ENCODE measurements around the gene STK33. TPM values are rescaled to one million over a fixed set of nuclear protein-coding genes. Genes with fewer than 3 reads are reported as not detected.

STK33 gene
- total RNA-seq, 1 experiment from 2014 or later = 5.8 TPM

DNA sequence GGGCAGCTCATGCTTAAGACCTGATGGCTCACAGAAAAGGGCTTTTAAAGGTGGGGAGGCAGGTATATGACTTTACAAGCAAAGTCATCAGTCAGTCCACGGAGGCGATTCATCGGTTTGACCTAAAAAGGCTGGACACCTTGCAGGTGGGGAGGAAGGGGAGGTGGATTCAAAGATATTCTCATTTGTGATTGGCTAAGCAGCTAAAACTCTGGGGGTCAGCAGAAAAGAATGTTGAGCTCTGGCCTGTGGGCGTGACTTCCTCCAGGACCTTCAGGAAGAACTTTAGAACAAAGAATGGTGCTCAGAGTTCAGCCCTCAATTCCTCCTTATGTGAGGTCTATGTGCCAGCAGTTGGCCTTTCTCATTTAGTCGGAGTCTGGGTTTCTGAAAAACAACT is 252.0 kb downstream of the STK33 start:
- Histone ChIP-seq H3K4me3 (no peak overlapping the region), H4K20me1 (ENCODE audit: insufficient read depth) (no peaks in the 10 kb centered on the region), H3K9me2 (ENCODE audit: insufficient read depth) (no peaks in the 10 kb centered on the region), H3K4me1 (replicated peaks; ENCODE audit: insufficient read depth) (peaks cover 40% of the 10 kb centered on the region), H3K79me2 (ENCODE audit: low read depth) (no peaks in the 10 kb centered on the region), H3K36me3 (ENCODE audit: low read depth) (no peaks in the 10 kb centered on the region), H3K4me2 (peak overlapping the region; percentile 72; the same call in 1 of the 2 replicates), H3F3A (ENCODE audit: insufficient read depth, low read depth) (peaks cover 26% of the 10 kb centered on the region; the same call in 1 of the 2 replicates), H3K27me3 (ENCODE audit: insufficient read depth, low read depth) (no peaks in the 10 kb centered on the region), H3K27ac (no peak overlapping the region), H3K9me3 (ENCODE audit: insufficient read depth, low read depth) (no peaks in the 10 kb centered on the region), H2AFZ (no peak overlapping the region)
- intact Hi-C loops (cut with micrococcal nuclease; ENCODE audit: unreplicated experiment) = loop anchor here (2.0 kb wide), 1 partner anchor 569 kb away; the partner anchor contains the start of gene AKIP1
- DNase-seq = peak in 1 of 2 experiments; percentile 46
- ChIA-PET CTCF (no interaction called here), POLR2A (ENCODE audit: unreplicated experiment) (no interaction called here)
- no TSS peak for BruUV-seq (replicated peaks)
- TF ChIP-seq, protein P1, sequence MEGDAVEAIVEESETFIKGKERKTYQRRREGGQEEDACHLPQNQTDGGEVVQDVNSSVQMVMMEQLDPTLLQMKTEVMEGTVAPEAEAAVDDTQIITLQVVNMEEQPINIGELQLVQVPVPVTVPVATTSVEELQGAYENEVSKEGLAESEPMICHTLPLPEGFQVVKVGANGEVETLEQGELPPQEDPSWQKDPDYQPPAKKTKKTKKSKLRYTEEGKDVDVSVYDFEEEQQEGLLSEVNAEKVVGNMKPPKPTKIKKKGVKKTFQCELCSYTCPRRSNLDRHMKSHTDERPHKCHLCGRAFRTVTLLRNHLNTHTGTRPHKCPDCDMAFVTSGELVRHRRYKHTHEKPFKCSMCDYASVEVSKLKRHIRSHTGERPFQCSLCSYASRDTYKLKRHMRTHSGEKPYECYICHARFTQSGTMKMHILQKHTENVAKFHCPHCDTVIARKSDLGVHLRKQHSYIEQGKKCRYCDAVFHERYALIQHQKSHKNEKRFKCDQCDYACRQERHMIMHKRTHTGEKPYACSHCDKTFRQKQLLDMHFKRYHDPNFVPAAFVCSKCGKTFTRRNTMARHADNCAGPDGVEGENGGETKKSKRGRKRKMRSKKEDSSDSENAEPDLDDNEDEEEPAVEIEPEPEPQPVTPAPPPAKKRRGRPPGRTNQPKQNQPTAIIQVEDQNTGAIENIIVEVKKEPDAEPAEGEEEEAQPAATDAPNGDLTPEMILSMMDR (conservative IDR thresholded peaks at IDR 0.05) = no peak
- TF ChIP-seq EZH2 (IDR thresholded peaks at IDR 0.05; ENCODE audit: low read depth) = no peak

Other genes with a start within 250 kb of the STK33 start
- 16.1 and 17.0 TPM in 2 replicates for gene TRIM66, start 88.4 kb upstream of the STK33 start, total RNA-seq (2021)
- gene RPL27A, start 88.6 kb upstream of the STK33 start, total RNA-seq (2021) = 548 and 560 TPM in 2 replicates